ENCODE results near the gene DPYD.

DNA sequence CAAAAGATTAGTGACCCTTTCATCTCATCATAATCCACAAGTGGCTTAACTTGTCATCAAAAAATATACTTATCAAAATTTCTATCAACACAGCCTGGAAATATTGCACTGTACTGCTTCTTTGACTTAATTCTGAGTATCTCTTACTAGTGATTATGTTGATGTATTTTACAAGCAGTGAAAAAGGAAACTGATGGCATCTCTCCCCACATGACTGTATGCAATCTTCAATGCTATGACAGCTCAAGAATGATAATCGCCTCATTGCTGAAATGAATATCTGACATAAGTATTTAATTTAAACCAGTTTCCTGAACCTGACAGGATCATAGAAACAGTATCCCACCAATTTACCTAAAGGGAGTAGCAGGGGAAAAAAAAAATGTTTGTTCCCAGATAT lies 79.5 kb downstream of the DPYD start:
- no peak for TF ChIP-seq YY1 (IDR thresholded peaks at IDR 0.05; ENCODE audit: insufficient read depth, insufficient read length)
- TF ChIP-seq SUZ12 (IDR thresholded peaks at IDR 0.05; ENCODE audit: extremely low read depth, insufficient read depth, insufficient read length) = no peak
